ENCODE measurements around the gene KMT2E. TPM values are rescaled to one million over a fixed set of nuclear protein-coding genes. Genes with fewer than 3 reads are reported as not detected.

The KMT2E gene
- total and polyA plus RNA-seq, 2 experiments from 2014 or later: 78.4 to 131 TPM

DNA sequence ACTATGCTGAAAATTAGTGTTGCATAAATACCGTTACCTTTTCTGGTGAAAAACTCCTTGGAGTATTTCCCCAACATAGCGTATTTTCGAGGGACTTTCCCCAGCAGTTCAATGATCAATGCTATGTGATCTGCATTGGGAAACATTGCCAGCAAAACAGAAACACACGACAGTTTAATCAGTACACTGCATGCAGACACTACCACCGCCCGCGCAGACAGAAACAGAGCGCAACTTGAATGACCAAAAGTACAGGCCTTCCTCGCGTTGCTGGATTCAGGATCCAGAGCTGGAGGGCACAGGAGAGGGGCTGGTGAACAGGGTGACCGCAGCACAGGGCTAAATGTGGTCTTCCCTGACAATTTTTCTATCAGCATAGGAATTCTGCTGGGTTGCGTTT, 111.7 kb downstream of the KMT2E start:
- Histone ChIP-seq H3K4me1 (ENCODE audit: low read depth) (no peaks in the 10 kb centered on the region), H3K4me3 (no peak overlapping the region), H3K36me3 (no peaks in the 10 kb centered on the region), H3K9me3 (ENCODE audit: low read depth) (no peaks in the 10 kb centered on the region), H3K27ac (no peak overlapping the region), H3K27me3 (no peaks in the 10 kb centered on the region)
- TF ChIP-seq CTCF (IDR thresholded peaks at IDR 0.05; ENCODE audit: low read depth, low read length): no peak
- DNase-seq (ENCODE audit: low read depth in 1 of 2, low spot score in 1 of 2): no peak

GRCh38 chr7:105126436-105126975, 112.5 kb downstream of the KMT2E start:
- Histone ChIP-seq H3K27me3 (no peaks in the 10 kb centered on the region), H3K36me3 (no peaks in the 10 kb centered on the region), H3K27ac (no peak overlapping the region), H3K4me3 (no peak overlapping the region), H3K4me1 (ENCODE audit: low read depth) (no peaks in the 10 kb centered on the region), H3K9me3 (ENCODE audit: low read depth) (no peaks in the 10 kb centered on the region)
- TF ChIP-seq CTCF (IDR thresholded peaks at IDR 0.05; ENCODE audit: low read depth, low read length): no peak
- no peak for DNase-seq (ENCODE audit: low read depth in 1 of 2, low spot score in 1 of 2)

GRCh38 chr7:105127179-105127578, 113.2 kb downstream of the KMT2E start:
- Histone ChIP-seq H3K4me1 (ENCODE audit: low read depth) (no peaks in the 10 kb centered on the region), H3K9me3 (ENCODE audit: low read depth) (no peaks in the 10 kb centered on the region), H3K27me3 (no peaks in the 10 kb centered on the region), H3K27ac (no peak overlapping the region), H3K4me3 (no peak overlapping the region), H3K36me3 (no peaks in the 10 kb centered on the region)
- no peak for TF ChIP-seq CTCF (IDR thresholded peaks at IDR 0.05; ENCODE audit: low read depth, low read length)
- DNase-seq (ENCODE audit: low read depth in 1 of 2, low spot score in 1 of 2): no peak

DNA sequence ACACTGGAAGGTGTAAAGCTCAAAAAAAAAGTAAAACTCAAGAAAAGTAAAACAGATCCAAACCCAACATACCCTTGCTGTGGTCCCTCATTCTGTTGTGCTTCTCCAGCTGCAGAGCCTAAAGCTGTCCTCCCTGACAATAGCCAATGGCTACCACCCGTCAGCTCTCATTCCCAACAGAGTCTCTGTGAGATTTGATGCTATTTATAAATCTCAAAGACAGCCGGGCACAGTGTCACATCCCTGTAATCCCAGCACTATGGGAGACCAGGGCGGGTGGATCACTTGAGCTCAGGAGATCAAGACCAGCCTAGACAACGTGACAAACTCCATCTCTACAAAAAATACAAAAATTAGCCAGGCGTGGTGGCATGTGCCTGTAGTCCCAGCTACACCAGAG, 116.0 kb downstream of the KMT2E start:
- TF ChIP-seq CTCF (IDR thresholded peaks at IDR 0.05; ENCODE audit: low read depth, low read length): no peak
- no peak for DNase-seq (ENCODE audit: low read depth in 1 of 2, low spot score in 1 of 2)
- no peaks in the 10 kb centered on the region for H3K27me3 ChIP-seq
- no peaks in the 10 kb centered on the region for H3K36me3 ChIP-seq
- no peak overlapping the region for H3K4me3 ChIP-seq
- H3K9me3 ChIP-seq (ENCODE audit: low read depth): no peaks in the 10 kb centered on the region
- H3K27ac ChIP-seq: no peak overlapping the region
- H3K4me1 ChIP-seq (ENCODE audit: low read depth): peaks cover under 1% of the 10 kb centered on the region

GRCh38 chr7:105130580-105130979, 116.6 kb downstream of the KMT2E start:
- H3K9me3 ChIP-seq (ENCODE audit: low read depth): no peaks in the 10 kb centered on the region
- no peak overlapping the region for H3K27ac ChIP-seq
- no peak for TF ChIP-seq CTCF (IDR thresholded peaks at IDR 0.05; ENCODE audit: low read depth, low read length)
- H3K4me1 ChIP-seq (ENCODE audit: low read depth): peaks cover 4% of the 10 kb centered on the region
- no peak for DNase-seq (ENCODE audit: low read depth in 1 of 2, low spot score in 1 of 2)
- no peaks in the 10 kb centered on the region for H3K27me3 ChIP-seq
- H3K36me3 ChIP-seq: no peaks in the 10 kb centered on the region
- H3K4me3 ChIP-seq: no peak overlapping the region
